ENCODE data around the gene DAGLA.
A peak's percentile ranks its signal among the peaks of the same experiment; 100 is the strongest.

The DAGLA gene

GRCh38 chr11:61747192-61747966, 67.2 kb downstream of the DAGLA start:
- DNase-seq (ENCODE audit: low read depth) = peak; percentile 9

GRCh38 chr11:61747967-61748285, 67.7 kb downstream of the DAGLA start:
- no peak for DNase-seq (ENCODE audit: low read depth)

- DNase-seq (ENCODE audit: low read depth) = no peak
Observed at GRCh38 chr11:61749591-61750217, 69.5 kb downstream of the DAGLA start.

GRCh38 chr11:61750631-61751273, 70.6 kb downstream of the DAGLA start:
- DNase-seq (ENCODE audit: low read depth) = no peak

GRCh38 chr11:61751384-61751783, 71.2 kb downstream of the DAGLA start:
- DNase-seq (ENCODE audit: low read depth) = no peak

GRCh38 chr11:61752117-61752924, 72.1 kb downstream of the DAGLA start, which contains the start of gene MYRF:
Gene MYRF, plus strand, starts transcription at chr11:61752636. Its CDS starts 109 bp downstream, at chr11:61752745.
- DNase-seq (ENCODE audit: low read depth) = peak; percentile 40

GRCh38 chr11:61752925-61753521, 72.8 kb downstream of the DAGLA start:
- no peak for DNase-seq (ENCODE audit: low read depth)

- no peak for DNase-seq (ENCODE audit: low read depth)
Observed at GRCh38 chr11:61753672-61754071, 73.5 kb downstream of the DAGLA start.

- DNase-seq (ENCODE audit: low read depth) = no peak
Observed at GRCh38 chr11:61754534-61755482, 74.6 kb downstream of the DAGLA start.

- DNase-seq (ENCODE audit: low read depth) = no peak
Observed at GRCh38 chr11:61756147-61756451, 75.9 kb downstream of the DAGLA start.

GRCh38 chr11:61756452-61757212, 76.4 kb downstream of the DAGLA start:
- peak; percentile 31 for DNase-seq (ENCODE audit: low read depth)

GRCh38 chr11:61757213-61757862, 77.1 kb downstream of the DAGLA start:
- no peak for DNase-seq (ENCODE audit: low read depth)

GRCh38 chr11:61760946-61761345, 80.8 kb downstream of the DAGLA start:
- no peak for DNase-seq (ENCODE audit: low read depth)

- no peak for DNase-seq (ENCODE audit: low read depth)
Observed at GRCh38 chr11:61761440-61762222, 81.4 kb downstream of the DAGLA start.

- no peak for DNase-seq (ENCODE audit: low read depth)
Observed at GRCh38 chr11:61762223-61762615, 82.0 kb downstream of the DAGLA start.

- DNase-seq (ENCODE audit: low read depth) = no peak
Observed at GRCh38 chr11:61762798-61763197, 82.6 kb downstream of the DAGLA start.

- DNase-seq (ENCODE audit: low read depth) = no peak
Observed at GRCh38 chr11:61763930-61764605, 83.9 kb downstream of the DAGLA start.

- no peak for DNase-seq (ENCODE audit: low read depth)
Observed at GRCh38 chr11:61764606-61765260, 84.5 kb downstream of the DAGLA start.
